ENCODE data around the gene GPRIN2. TPM values are rescaled to one million over a fixed set of nuclear protein-coding genes. Genes with fewer than 3 reads are reported as not detected.

Gene GPRIN2
- total RNA-seq, 1 experiment from 2014 or later: not detected

DNA sequence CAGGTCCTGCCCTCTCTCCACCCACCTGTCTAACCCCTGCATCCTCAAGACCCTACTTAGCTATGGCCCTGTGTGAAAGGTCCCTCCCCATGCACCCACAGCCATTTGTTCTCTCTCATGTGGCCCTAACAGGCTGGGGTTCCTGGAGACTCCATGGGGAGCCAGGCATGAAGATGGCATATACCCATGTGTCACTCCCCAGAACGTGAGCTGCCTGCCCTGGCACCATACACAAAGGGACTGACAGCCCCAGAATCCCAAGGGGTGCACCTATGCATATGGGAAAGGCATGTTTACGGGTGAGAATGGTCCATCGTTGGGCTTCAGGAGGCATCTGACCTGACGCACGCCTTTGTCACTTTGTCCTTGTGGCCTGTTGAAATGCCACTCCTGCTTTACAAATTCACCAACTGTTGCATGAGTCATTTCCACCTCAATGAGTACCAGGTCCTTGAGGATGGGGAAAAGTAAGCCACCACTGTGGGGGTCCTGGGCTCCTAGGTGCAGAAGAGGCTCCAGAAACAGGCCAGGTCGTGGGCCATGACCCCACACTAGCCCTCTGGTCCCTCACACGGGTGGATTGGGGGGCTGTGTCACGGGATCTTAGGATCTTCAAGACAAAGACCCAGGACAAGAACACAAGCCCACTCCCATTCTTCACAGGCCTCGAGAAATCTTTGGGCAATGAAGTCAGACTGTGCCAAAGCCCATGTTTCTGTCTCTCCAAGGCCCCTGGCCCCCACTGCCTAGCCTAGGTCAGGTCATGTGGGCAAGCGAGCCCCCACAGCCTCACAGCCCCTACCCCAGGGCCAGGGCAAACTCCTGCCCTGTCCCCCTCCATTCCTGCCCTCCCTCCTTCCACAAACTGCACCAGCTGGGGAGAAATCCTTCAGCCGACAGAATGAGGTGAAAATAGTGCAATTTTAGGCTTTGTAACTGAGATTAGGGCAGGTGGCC lies 8.6 kb downstream of the GPRIN2 start:
- ChIA-PET POLR2A (ENCODE audit: low non-redundant PET) (no interaction called here), CTCF (no interaction called here)
- H3K36me3 ChIP-seq (ENCODE audit: insufficient read depth, low read length, poor library complexity, severe bottlenecking): no peaks in the 10 kb centered on the region
- no peak overlapping the region for H3K27ac ChIP-seq (ENCODE audit: low read depth, low read length, poor library complexity, severe bottlenecking)
- intact Hi-C loops (cut with micrococcal nuclease; ENCODE audit: unreplicated experiment): no loop called here
- no TSS peak for BruUV-seq (replicated peaks)
- no peak for DNase-seq (ENCODE audit: low spot score)
- H3K4me1 ChIP-seq (ENCODE audit: insufficient read depth, low read length, poor library complexity, severe bottlenecking): no peaks in the 10 kb centered on the region
- no peak for TF ChIP-seq EZH2 (IDR thresholded peaks at IDR 0.05; ENCODE audit: borderline replicate concordance, low read depth, low read length, poor library complexity, severe bottlenecking)
- TF ChIP-seq, protein P1, sequence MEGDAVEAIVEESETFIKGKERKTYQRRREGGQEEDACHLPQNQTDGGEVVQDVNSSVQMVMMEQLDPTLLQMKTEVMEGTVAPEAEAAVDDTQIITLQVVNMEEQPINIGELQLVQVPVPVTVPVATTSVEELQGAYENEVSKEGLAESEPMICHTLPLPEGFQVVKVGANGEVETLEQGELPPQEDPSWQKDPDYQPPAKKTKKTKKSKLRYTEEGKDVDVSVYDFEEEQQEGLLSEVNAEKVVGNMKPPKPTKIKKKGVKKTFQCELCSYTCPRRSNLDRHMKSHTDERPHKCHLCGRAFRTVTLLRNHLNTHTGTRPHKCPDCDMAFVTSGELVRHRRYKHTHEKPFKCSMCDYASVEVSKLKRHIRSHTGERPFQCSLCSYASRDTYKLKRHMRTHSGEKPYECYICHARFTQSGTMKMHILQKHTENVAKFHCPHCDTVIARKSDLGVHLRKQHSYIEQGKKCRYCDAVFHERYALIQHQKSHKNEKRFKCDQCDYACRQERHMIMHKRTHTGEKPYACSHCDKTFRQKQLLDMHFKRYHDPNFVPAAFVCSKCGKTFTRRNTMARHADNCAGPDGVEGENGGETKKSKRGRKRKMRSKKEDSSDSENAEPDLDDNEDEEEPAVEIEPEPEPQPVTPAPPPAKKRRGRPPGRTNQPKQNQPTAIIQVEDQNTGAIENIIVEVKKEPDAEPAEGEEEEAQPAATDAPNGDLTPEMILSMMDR (conservative IDR thresholded peaks at IDR 0.05; ENCODE audit: low read depth, low read length): no peak
- no peaks in the 10 kb centered on the region for H3K27me3 ChIP-seq (replicated peaks; ENCODE audit: insufficient read depth, low read depth, low read length, poor library complexity)
- H3K9me3 ChIP-seq (ENCODE audit: low read depth, low read length, poor library complexity, severe bottlenecking): no peaks in the 10 kb centered on the region
- no peak overlapping the region for H3K4me3 ChIP-seq (ENCODE audit: low read depth, low read length, poor library complexity, severe bottlenecking)

DNA sequence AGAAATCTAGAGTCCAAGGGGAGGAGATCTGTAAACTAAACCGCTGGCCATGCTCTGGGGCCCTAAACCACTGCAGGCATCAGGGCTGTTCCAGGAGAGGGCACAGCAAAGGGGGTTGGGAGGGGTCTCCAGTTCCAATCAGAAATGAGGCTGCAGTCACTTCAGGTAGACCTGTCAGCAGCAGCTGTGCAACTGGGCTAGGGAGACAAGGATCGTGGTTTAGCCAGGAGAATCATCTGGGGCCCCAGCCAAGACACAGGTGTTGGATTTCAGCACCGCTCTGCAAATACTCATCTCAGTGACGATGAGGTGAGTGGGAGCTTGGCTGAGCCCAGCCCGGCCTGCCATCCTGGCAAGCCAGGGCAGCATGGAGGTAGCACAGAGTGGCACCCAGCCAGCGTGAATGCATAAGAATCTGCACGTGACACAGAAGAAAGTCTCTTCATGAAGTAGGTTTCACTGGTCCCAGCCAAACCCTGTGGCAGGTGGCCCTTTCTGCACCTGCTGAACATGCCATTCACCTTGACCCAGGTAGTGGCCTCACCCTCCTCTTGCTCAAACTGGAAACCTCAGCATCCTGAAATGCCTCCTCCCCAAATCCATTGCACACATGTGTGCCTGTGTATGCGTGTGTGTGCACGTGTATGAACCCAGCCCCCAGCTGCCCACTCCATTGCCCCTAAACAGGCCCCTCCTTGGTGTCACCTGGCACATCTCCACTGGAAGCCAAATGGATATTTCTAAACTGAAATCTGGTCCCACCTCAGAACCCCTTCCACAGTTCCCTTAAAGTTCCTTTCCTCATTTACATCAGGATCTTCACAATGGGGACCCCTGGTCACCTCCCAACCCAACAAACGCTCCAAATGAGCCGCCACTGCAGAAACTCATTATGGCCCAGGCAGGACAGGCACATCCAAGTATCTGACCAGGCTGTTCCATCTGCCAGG lies 9.6 kb downstream of the GPRIN2 start:
- TF ChIP-seq EZH2 (IDR thresholded peaks at IDR 0.05; ENCODE audit: borderline replicate concordance, low read depth, low read length, poor library complexity, severe bottlenecking): no peak
- TF ChIP-seq, protein P1 (conservative IDR thresholded peaks at IDR 0.05; ENCODE audit: low read depth, low read length): no peak
- ChIA-PET POLR2A (ENCODE audit: low non-redundant PET) (no interaction called here), CTCF (no interaction called here)
- intact Hi-C loops (cut with micrococcal nuclease; ENCODE audit: unreplicated experiment): no loop called here
- no peak for DNase-seq (ENCODE audit: low spot score)
- Histone ChIP-seq H3K27ac (ENCODE audit: low read depth, low read length, poor library complexity, severe bottlenecking) (no peak overlapping the region), H3K9me3 (ENCODE audit: low read depth, low read length, poor library complexity, severe bottlenecking) (no peaks in the 10 kb centered on the region), H3K27me3 (replicated peaks; ENCODE audit: insufficient read depth, low read depth, low read length, poor library complexity) (no peaks in the 10 kb centered on the region), H3K4me1 (ENCODE audit: insufficient read depth, low read length, poor library complexity, severe bottlenecking) (no peaks in the 10 kb centered on the region), H3K4me3 (ENCODE audit: low read depth, low read length, poor library complexity, severe bottlenecking) (no peak overlapping the region), H3K36me3 (ENCODE audit: insufficient read depth, low read length, poor library complexity, severe bottlenecking) (no peaks in the 10 kb centered on the region)
- no TSS peak for BruUV-seq (replicated peaks)

DNA sequence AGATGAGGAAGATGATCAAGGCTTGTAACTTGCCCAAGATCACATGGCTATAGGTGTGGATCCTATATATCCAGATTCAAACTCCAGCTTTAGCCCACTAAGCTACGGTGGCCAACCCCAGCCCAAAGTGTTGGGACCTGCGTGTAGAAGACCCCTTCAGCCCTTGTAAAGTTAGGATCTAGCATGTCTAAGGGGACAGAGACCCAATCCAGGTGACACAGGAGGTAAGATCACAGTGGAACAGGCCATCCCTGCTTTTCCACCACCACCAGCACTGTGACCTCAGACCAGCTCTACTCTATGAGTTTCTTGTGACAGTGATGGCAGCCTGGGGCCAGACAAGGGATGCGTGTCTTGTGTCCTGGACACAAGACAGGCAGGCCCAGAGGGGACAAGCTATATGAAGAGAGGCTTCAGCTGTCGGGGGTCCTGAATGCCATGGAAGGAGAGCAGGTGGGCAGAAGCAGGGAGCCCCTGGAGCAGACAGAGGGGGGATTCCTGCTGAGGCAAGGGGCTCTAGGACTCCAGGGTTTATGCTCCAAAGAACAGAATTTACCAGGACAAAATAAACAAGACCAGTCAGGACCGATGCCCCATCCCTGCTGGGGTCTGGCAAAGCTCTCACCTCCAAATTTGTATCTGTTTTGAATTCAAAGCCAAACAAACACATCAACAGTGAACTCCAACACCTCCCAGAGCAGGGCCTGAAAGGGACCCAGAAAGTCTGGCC lies 10.4 kb downstream of the GPRIN2 start:
- Histone ChIP-seq H3K27ac (ENCODE audit: low read depth, low read length, poor library complexity, severe bottlenecking) (no peak overlapping the region), H3K9me3 (ENCODE audit: low read depth, low read length, poor library complexity, severe bottlenecking) (no peaks in the 10 kb centered on the region), H3K4me3 (ENCODE audit: low read depth, low read length, poor library complexity, severe bottlenecking) (no peak overlapping the region), H3K4me1 (ENCODE audit: insufficient read depth, low read length, poor library complexity, severe bottlenecking) (no peaks in the 10 kb centered on the region), H3K27me3 (replicated peaks; ENCODE audit: insufficient read depth, low read depth, low read length, poor library complexity) (no peaks in the 10 kb centered on the region), H3K36me3 (ENCODE audit: insufficient read depth, low read length, poor library complexity, severe bottlenecking) (no peaks in the 10 kb centered on the region)
- DNase-seq (ENCODE audit: low spot score): no peak
- intact Hi-C loops (cut with micrococcal nuclease; ENCODE audit: unreplicated experiment): no loop called here
- BruUV-seq (replicated peaks): no TSS peak
- POLR2A ChIA-PET (ENCODE audit: low non-redundant PET): no interaction called here
- TF ChIP-seq, protein P1 (conservative IDR thresholded peaks at IDR 0.05; ENCODE audit: low read depth, low read length): no peak
- TF ChIP-seq EZH2 (IDR thresholded peaks at IDR 0.05; ENCODE audit: borderline replicate concordance, low read depth, low read length, poor library complexity, severe bottlenecking): no peak
- CTCF ChIA-PET: no interaction called here
